Left ventricle myocardium inferior (tissue), 1 donor: Measurements from ENCODE around the gene FRMD3. TPM values are rescaled to one million over a fixed set of nuclear protein-coding genes. Genes with fewer than 3 reads are reported as not detected.

Experiments
- DNase-seq: peaks from one replicate; pipeline ENCODE4 v3.0.0-alpha.2; 2020
- H3K27ac ChIP-seq: fragments of 200-600 bp; replicated peaks from 2 replicates; pipeline ENCODE4 v1.8.0; 2021
- H3K27me3 ChIP-seq: fragments of 200-600 bp; 2 replicates; pipeline ENCODE4 v1.8.0; 2021; ENCODE audit warnings: low read depth
- H3K36me3 ChIP-seq: fragments of 200-600 bp; 2 replicates; pipeline ENCODE4 v1.8.0; 2021
- H3K4me1 ChIP-seq: fragments of 200-600 bp; 2 replicates; pipeline ENCODE4 v1.8.0; 2021
- H3K4me3 ChIP-seq: fragments of 200-600 bp; 2 replicates; pipeline ENCODE4 v1.8.0; 2021; ENCODE audit warnings: mild to moderate bottlenecking, moderate library complexity
- H3K9me3 ChIP-seq: fragments of 200-600 bp; replicated peaks from 2 replicates; pipeline ENCODE4 v1.8.0; 2021
- CTCF ChIP-seq: fragments of 200-600 bp; IDR thresholded peaks from 2 replicates; pipeline ENCODE4 v1.8.0; 2021; ENCODE audit warnings: antibody characterized with exemption, mild to moderate bottlenecking, borderline replicate concordance
- intact Hi-C: fragments of 100-400 bp; cut with micrococcal nuclease; formaldehyde crosslinking; loops from one replicate; pipeline ENCODE4 v1.11.0; 2022
- total RNA-seq: library from RNA; stranded (reverse); fragmentation: NEBNext Ultra II Directional; extraction: Animal tissue kit (Norgen Biotek cat#: 25700); gene quantifications from one replicate; pipeline ENCODE4 v1.2.1, GENCODE V29; 2021
- donor health status: DM: no; HTN: yes; CAD: no; lungs with severe emphysema.

The FRMD3 gene
- total RNA-seq, 1 donor from 2014 or later, result 131 TPM

DNA sequence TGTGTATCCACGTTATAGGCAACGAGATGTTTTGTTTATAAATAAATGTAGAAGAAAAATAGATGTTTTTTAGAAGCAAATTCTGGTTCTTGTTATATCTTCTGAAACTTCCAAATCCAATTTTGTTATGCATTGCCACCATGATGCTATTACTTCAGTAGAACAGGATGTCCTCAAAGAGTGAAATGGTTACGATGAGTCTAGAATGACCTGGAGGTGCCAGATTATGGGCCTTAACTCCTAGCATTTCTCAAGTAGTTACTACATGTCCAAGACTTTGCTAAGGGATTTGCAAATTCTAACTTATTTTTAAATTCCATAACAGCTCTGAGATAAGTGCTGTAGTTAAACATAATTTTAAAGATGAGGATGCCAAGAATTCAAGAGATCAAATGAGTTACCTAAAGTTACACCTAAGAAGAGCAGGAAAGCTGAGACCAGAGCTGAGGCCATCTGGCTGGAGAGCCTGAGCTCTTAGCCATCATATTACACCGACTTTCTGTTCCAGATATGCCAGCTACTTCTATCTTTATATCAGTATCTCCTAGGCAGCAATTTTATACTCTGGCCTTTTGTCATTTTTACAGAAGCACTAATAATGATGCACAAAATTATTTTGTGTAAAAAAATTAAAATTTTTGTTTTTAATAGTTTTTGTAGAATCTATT, 302.0 kb downstream of the FRMD3 start:
- Histone ChIP-seq H3K27me3 (no peaks in the 10 kb centered on the region), H3K4me3 (no peak overlapping the region), H3K27ac (no peak overlapping the region), H3K9me3 (no peaks in the 10 kb centered on the region), H3K4me1 (peaks cover 63% of the 10 kb centered on the region), H3K36me3 (no peaks in the 10 kb centered on the region)
- intact Hi-C loops, result no loop called here
- TF ChIP-seq CTCF, result no peak
- no peak for DNase-seq

- no peak for DNase-seq
- no peaks in the 10 kb centered on the region for H3K9me3 ChIP-seq
- H3K4me3 ChIP-seq, result no peak overlapping the region
- no peaks in the 10 kb centered on the region for H3K36me3 ChIP-seq
- peaks cover 63% of the 10 kb centered on the region for H3K4me1 ChIP-seq
- intact Hi-C loops, result no loop called here
- H3K27ac ChIP-seq, result no peak overlapping the region
- TF ChIP-seq CTCF, result no peak
- no peaks in the 10 kb centered on the region for H3K27me3 ChIP-seq
Observed at GRCh38 chr9:83235526-83235925, 302.7 kb downstream of the FRMD3 start.

- intact Hi-C loops, result no loop called here
- no peak overlapping the region for H3K4me3 ChIP-seq
- H3K4me1 ChIP-seq, result peaks cover 58% of the 10 kb centered on the region
- no peak for TF ChIP-seq CTCF
- H3K27ac ChIP-seq, result peak overlapping the region; percentile 59
- peaks cover 4% of the 10 kb centered on the region for H3K9me3 ChIP-seq
- DNase-seq, result no peak
- no peaks in the 10 kb centered on the region for H3K36me3 ChIP-seq
- no peaks in the 10 kb centered on the region for H3K27me3 ChIP-seq
Observed at GRCh38 chr9:83234541-83234940, 303.7 kb downstream of the FRMD3 start.

GRCh38 chr9:83233647-83234046, 304.6 kb downstream of the FRMD3 start:
- peak; percentile 21 for DNase-seq
- Histone ChIP-seq H3K36me3 (no peaks in the 10 kb centered on the region), H3K9me3 (peaks cover 11% of the 10 kb centered on the region), H3K27ac (peak overlapping the region; percentile 59), H3K4me3 (no peak overlapping the region), H3K27me3 (no peaks in the 10 kb centered on the region), H3K4me1 (peaks cover 49% of the 10 kb centered on the region)
- no peak for TF ChIP-seq CTCF
- intact Hi-C loops, result no loop called here

DNA sequence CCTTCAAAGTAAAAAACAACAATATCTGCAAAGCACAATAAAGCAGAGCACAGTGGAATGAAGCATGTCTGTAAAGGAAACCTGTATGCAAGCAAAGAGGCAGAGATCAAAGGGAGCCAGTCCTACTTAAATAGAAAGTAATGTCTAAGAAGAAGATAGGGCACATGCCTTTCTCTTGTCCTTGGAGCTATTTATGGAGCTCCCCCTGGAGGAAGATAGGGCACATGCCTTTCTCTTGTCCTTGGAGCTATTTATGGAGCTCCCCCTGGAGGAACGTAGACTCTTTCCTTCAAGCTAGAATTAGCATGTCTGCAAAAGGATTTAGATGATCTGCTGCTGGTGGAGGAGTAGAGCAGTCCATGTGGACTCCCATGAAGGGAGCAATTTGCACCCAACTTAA, 307.2 kb downstream of the FRMD3 start:
- DNase-seq, result no peak
- H3K9me3 ChIP-seq, result peaks cover 11% of the 10 kb centered on the region
- no peak overlapping the region for H3K4me3 ChIP-seq
- H3K4me1 ChIP-seq, result peaks cover 44% of the 10 kb centered on the region
- H3K36me3 ChIP-seq, result no peaks in the 10 kb centered on the region
- no peaks in the 10 kb centered on the region for H3K27me3 ChIP-seq
- peak overlapping the region; percentile 59 for H3K27ac ChIP-seq
- TF ChIP-seq CTCF, result peak; percentile 55
- intact Hi-C loops, result no loop called here
